GM18511 (cell line): ENCODE measurements around the gene LIPC.

ENCODE experiments used
- ATAC-seq: cut with Tn5 transposase; IDR thresholded peaks from one replicate; pipeline ENCODE4 v1.9.1; 2021; ENCODE audit warnings: mild to moderate bottlenecking, moderate library complexity; ENCODE audit not compliant: unreplicated experiment

LIPC gene

DNA sequence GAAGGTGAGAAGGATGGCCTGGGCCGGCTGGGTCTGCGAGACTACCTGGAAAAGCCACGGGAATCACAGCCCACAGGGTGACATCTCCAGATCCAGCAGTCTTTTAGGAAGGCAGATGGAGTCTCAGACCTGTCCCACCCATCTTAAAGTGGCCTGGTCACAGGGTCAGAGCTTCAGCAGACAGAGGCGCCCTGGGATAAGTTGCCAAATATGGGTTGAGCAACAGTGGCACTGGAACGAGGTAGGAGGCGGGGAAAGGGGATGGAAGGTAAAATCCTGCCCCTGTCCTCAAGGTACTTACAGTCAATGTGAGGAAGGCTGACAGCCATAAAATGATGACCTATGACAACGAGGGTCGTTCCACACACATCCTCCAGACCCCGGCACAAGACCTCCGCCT is 80.7 kb downstream of the LIPC start:
- no peak for ATAC-seq

DNA sequence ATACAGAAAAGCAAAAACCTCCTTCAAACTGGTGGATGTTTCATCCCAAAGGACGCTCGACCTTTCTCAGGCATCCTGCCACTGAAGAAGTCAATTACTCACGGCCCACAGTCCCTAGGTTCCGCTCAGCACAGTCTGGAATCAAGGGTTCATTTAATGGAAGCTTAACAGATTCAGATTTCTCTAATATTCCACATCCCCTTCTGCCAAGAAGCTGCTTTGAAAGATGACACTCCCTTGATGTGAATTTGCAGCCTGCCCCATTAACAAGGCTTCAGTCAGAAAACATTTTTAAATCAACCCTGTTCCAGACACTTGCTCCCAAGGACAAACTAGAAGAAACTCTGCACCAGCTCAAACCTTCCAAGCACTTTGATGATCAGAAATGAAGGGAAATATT is 81.2 kb downstream of the LIPC start:
- ATAC-seq: no peak

DNA sequence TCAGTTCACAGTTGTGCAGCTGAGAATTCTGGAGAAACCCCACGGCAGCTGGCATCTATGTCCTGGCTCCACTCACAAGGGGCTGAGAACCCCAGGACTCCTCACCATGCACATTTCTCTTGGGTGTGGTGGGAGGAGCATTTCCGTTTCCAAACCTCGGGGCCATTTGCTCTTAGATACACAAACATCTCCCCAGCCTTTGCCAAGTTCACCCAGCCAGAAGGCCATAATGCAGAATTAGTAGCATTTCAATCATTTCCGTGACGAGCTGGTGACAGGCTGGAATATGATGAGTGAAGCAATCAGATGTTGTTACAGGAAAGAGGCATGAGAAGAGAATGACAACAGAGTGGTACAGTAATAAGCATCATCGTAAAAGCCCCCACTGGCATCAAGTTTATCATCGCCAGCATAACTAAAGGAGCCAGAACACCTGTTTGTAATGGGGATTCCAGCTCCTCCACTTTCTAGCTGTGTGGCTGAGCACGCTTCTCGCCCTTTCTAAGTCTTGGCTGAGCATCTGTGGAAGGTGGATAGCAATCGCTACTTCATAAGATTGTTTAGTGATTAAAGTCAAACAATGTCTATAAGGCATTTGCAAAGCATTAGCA is 82.0 kb downstream of the LIPC start:
- ATAC-seq: no peak

GRCh38 chr15:58515807-58516206 is 84.0 kb downstream of the LIPC start:
- ATAC-seq: no peak

GRCh38 chr15:58517252-58517681 is 85.5 kb downstream of the LIPC start:
- ATAC-seq: no peak

DNA sequence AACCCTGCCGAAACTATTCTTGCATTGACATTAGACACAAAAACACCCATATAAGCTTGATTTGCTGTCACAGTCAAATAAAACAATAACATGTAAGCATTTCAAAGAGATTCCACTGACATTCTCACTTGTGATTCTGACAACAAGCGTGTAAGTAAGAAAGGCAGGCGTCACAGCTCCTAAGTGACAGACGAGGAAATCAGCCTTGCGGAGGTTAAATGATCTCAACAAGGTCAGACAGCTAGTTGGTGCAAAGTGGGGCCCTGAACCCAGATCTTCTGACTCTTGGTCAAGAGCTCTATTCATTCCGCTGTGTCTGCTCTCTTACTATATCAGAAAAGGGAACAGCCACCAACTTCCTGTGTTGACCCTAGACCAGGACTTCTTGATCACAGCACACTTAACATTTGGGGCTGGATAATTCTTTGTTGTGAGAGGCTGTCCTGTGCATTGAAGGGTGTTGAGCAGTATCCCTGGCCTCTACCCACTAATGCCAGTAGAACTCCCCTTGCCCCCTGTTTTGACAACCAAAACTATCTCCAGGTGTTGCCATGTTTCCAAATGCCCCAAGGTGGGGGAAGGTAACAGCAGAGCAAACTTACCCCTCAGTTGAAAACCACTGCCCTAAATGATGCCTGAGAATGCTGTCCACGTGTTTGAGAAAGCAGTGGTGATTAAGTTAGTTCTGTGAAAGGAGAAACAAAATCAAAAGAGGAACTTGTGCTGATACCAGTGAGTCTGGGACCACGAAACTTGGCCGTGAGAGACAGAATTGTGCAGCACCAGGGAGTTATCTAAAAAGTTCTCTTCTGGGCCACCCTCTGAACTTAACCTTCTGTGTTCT is 86.1 kb downstream of the LIPC start:
- ATAC-seq: peak; percentile 79

- ATAC-seq: peak; percentile 9
Observed at GRCh38 chr15:58518626-58519025, 86.8 kb downstream of the LIPC start.

DNA sequence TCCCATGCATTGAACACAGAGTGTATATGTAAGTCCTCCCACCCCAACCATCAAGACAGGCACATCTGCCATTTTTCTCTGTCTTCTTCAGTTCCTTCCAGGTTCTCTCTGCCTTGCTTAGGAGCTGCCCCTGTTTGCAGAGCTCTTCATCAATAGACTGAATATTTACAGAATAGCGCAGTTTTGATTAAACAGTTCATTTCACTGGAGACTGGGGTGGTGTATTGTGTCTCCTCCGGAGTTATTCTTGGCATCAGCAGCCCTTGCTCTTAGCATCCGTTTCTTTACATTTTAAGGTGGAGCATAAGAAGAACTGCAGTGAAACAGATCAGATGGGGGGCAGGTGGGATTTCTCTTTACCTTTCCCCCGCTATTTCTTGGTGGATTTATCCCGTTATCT is 87.7 kb downstream of the LIPC start:
- ATAC-seq: no peak

- ATAC-seq: no peak
Observed at GRCh38 chr15:58520464-58520863, 88.7 kb downstream of the LIPC start.

DNA sequence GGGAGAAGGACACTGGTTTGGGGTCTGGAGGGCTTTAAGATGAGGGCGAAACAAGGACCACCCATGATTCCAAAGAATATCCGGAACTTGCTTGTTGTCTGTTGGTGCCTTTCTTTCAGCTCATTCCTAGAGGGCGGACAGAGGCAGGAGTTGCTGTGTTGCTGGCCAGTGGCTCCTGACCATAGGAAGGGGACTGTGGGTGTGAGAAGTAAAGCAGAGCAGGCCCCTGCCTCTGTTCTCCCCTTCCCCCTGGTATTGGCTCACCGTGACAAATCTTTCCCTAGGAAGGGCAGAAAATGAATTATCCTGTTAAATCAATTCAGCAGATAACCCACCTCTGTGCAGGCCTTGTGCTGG is 89.1 kb downstream of the LIPC start:
- ATAC-seq: no peak

GRCh38 chr15:58521293-58521991 is 89.7 kb downstream of the LIPC start:
- no peak for ATAC-seq

DNA sequence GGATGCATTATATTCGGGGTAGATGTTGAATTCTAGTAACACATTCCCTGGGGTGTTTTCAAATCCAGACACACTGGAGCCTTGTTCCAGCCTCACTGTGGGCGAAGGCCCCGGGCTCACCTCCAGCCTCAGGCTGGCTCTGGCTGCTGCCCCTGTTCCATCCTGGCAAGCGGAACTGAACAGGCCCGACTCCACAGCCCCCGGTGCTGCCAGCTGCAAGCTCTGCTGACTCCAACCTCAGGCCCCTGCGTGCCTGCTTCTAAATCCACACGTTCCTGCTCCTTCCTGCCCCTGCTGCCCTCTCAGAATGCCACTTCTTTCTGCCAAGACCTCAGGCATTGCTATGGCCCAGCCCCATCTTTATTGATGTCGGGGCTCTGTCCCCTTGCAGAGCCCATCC is 90.6 kb downstream of the LIPC start:
- no peak for ATAC-seq

DNA sequence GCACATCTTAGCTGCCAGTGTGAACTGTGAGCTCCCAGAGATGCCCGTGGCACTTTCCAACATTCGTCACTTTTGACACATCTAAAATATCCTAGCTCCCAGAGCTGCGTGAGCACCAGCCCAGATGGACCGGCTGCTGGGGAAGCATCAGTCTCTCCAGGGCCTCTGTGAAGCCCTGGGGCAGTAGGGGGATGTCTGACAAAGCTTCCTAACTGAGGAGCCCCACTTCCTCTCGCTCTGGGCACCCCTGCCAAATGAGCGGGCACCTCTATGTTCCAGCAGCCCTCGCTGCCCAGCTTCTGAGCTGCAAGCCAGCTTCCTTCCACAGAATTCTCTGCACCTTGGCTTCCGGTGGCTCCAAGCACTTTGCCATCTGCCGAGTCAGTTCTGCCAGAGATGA is 91.1 kb downstream of the LIPC start:
- ATAC-seq: no peak

DNA sequence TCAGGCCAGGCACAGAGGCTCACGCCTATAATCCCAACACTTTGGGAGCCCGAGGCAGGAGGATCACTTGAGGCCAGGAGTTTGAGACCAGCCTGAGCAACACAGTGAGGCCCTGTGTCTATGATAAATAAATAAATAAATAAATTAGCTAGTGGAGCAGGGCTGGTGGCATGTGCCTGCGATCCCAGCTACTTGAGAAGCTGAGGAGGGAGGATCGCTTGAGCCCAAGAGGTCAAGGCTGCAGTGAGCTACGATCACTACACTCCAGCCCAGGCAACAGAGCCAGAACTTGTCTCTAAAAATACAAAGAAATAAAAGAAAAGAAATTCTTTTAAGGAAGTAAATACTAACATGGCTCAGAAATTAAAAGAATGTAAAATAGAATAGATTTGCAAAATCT is 91.8 kb downstream of the LIPC start:
- no peak for ATAC-seq

- no peak for ATAC-seq
Observed at GRCh38 chr15:58524247-58524646, 92.5 kb downstream of the LIPC start.

- ATAC-seq: no peak
Observed at GRCh38 chr15:58525991-58526421, 94.2 kb downstream of the LIPC start.

DNA sequence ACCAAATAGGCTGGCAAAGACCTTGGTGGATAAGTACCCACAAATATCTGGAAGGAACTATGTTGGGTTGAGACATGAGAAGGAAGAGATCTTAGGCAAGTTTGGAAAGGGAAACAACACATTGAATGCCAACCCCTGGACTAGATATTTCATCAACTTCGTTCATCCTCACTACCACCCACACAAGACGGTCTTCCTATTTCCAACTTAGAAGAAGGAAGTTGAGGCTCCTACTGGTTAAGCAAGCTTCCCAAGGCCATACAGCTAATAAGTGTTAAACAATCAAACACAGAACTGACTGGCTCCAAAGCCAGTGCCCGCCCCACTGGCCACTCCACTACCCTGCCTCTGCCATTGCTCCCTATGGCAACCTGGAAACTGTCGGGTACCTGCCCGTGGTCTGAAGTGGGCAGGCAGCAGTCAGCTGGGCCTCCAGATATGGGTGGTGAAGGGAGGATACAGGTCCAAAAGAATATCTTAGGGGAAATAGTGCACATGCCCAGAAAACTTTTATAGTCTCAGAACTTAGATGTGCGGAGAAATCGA is 94.9 kb downstream of the LIPC start:
- ATAC-seq: no peak

GRCh38 chr15:58527573-58528187 is 95.9 kb downstream of the LIPC start:
- ATAC-seq: no peak

DNA sequence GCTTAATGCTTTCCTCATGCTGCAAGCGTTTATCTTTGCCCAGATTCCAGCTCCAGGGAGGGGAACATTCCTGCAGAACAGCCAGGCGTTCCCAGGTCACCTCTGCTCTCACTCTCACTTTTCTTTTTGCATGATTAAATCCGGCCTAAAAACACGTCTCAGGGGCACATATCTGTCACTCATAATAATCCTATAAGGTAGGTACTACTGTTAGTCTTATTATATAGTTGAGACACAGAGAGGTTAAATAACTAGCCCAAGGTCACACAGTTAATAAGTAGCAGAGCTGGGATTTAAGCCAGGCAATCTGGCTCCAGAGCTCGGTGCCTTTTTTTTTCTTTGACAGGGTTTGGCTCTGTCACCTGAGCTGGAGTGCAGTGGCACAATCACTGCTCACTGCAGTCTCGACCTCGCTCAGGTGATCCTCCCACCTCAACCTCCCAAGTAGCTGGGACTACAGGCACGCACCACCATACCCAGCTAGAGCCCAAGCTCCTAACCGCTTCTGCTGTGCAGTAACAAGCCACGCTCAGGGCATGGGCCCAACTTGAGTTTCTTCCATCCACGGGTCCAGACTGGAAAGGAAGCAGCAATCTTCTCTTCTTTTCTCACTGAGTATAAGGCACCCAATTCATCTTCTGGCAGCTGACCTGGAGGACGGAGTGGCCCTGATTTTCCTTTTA is 96.5 kb downstream of the LIPC start:
- ATAC-seq: no peak

- ATAC-seq: no peak
Observed at GRCh38 chr15:58529041-58529440, 97.2 kb downstream of the LIPC start.
